HepG2 (cell line): Measurements from ENCODE around the gene RPL41. TPM values are rescaled to one million over a fixed set of nuclear protein-coding genes. Genes with fewer than 3 reads are reported as not detected.

Source experiments
- ATAC-seq: fragments of 200-7000 bp; cut with Tn5 transposase; 3 replicates; pipeline ENCODE4 v1.9.1; 2020; ENCODE audit warnings: mild to moderate bottlenecking, moderate library complexity
- BruUV-seq: library from RNA; stranded (reverse); fragments of 400-500 nt; replicated peaks from 2 replicates; lab custom pipeline; 2021; lab: Mats Ljungman, UMichigan
- CTCF ChIA-PET: fragments of 300-600 bp; formaldehyde crosslinking; extraction: SDS; loops from one replicate; lab custom pipeline; 2021; ENCODE audit warnings: low total read pairs, inconsistent platforms, low intra/inter-chr PET ratio; lab: Yijun Ruan, JAX
- POLR2A ChIA-PET: fragments of 350-600 bp; sonication (Branson Sonifier 250); formaldehyde crosslinking; loops from one replicate; lab custom pipeline; 2020; ENCODE audit warnings: antibody characterized with exemption, inconsistent platforms; lab: Yijun Ruan, JAX
- DNase-seq: peaks from one replicate; pipeline ENCODE4 v3.0.0-alpha.2; 2015; ENCODE audit warnings: low spot score
- FAIRE-seq: peaks from 3 replicates; lab custom pipeline; 2011; peaks lifted over from hg19 to GRCh38; lab: Jason Lieb, UNC
- H2AFZ ChIP-seq: one replicate; pipeline ENCODE4 v1.6.1; 2011; ENCODE audit warnings: low read length, inconsistent platforms
- H3K27ac ChIP-seq: fragments of 300-600 bp; 3 replicates; pipeline ENCODE4 v1.8.0; 2011; ENCODE audit warnings: mixed run types, mild to moderate bottlenecking, mixed read lengths, low read length, inconsistent platforms; ENCODE audit not compliant: insufficient read depth; ENCODE audit errors: extremely low read length
- H3K27me3 ChIP-seq, 2 experiments: fragments of 200-600 bp in 1 of 2; 2 replicates in 1 of 2; 3 replicates in 1 of 2; pipeline versions ENCODE4 v1.6.0 to v1.8.0; 2011; ENCODE audit warnings: low read length in 2 of 2, mild to moderate bottlenecking in 2 of 2, moderate library complexity in 2 of 2, inconsistent platforms in 1 of 2; ENCODE audit not compliant: insufficient read depth in 2 of 2, control insufficient read depth in 1 of 2
- H3K36me3 ChIP-seq, 2 experiments: fragments of 200-600 bp in 1 of 2; replicated peaks in 1 of 2; 2 replicates in 1 of 2; 3 replicates in 1 of 2; pipeline versions ENCODE4 v1.5.1 to v1.8.0; 2011; ENCODE audit warnings: low read length in 2 of 2, inconsistent platforms in 1 of 2; ENCODE audit not compliant: insufficient read depth in 2 of 2, control insufficient read depth in 1 of 2
- H3K4me1 ChIP-seq: 2 replicates; pipeline ENCODE4 v1.5.1; 2012; ENCODE audit warnings: low read length, inconsistent platforms; ENCODE audit not compliant: insufficient read depth
- H3K4me2 ChIP-seq: 2 replicates; pipeline ENCODE4 v1.6.0; 2011; ENCODE audit warnings: low read depth, low read length, inconsistent platforms
- H3K4me3 ChIP-seq, 3 experiments: fragments of 200-600 bp in 1 of 3; sonication (generic), shearing (Covaris generic) in 1 of 3; replicated peaks in 1 of 3; 2 replicates each; pipeline ENCODE4 v1.5.1; 2011 to 2016; ENCODE audit warnings: low read length in 3 of 3, inconsistent platforms in 2 of 3, low read depth in 2 of 3, mild to moderate bottlenecking in 2 of 3, control low read depth in 1 of 3, mixed read lengths in 1 of 3; ENCODE audit not compliant: insufficient read depth in 1 of 3
- H3K79me2 ChIP-seq: one replicate; pipeline ENCODE4 v1.6.1; 2011; ENCODE audit warnings: low read length, inconsistent platforms; ENCODE audit not compliant: insufficient read depth
- H3K9ac ChIP-seq: 2 replicates; pipeline ENCODE4 v1.6.0; 2011; ENCODE audit warnings: mild to moderate bottlenecking, low read depth, low read length, inconsistent platforms; ENCODE audit not compliant: insufficient read depth
- H3K9me3 ChIP-seq: 2 replicates; pipeline ENCODE4 v1.5.1; 2012; ENCODE audit warnings: mild to moderate bottlenecking, low read length
- H4K20me1 ChIP-seq: 2 replicates; pipeline ENCODE4 v1.6.0; 2011; ENCODE audit warnings: inconsistent platforms, mild to moderate bottlenecking, low read length, moderate library complexity; ENCODE audit not compliant: insufficient read depth
- AGO2 ChIP-seq: fragments of 200-400 bp; formaldehyde crosslinking; optimal IDR thresholded peaks from 2 replicates; pipeline ENCODE3; 2017; ENCODE audit warnings: mild to moderate bottlenecking, low read depth, low read length, moderate library complexity
- AKAP8 ChIP-seq: sonication (generic); formaldehyde crosslinking; IDR thresholded peaks from 2 replicates; pipeline ENCODE4 v1.5.1; 2020; ENCODE audit warnings: mild to moderate bottlenecking, missing genetic modification reagents
- ATF2 ChIP-seq: sonication (generic); formaldehyde crosslinking; IDR thresholded peaks from 2 replicates; pipeline ENCODE4 v1.4.0; 2020; ENCODE audit warnings: missing genetic modification reagents
- FOXM1 ChIP-seq: sonication (generic); formaldehyde crosslinking; IDR thresholded peaks from 2 replicates; pipeline ENCODE4 v1.5.0; 2020; ENCODE audit warnings: missing genetic modification reagents
- HHEX ChIP-seq: IDR thresholded peaks from 2 replicates; pipeline ENCODE4 v1.6.1; 2016; ENCODE audit warnings: control low read depth
- MATR3 ChIP-seq: sonication (generic); formaldehyde crosslinking; IDR thresholded peaks from 2 replicates; pipeline ENCODE4 v1.4.0; 2020; ENCODE audit warnings: missing genetic modification reagents
- MBNL3 ChIP-seq: fragments of 250-450 bp; sonication (Bioruptor Pico); conservative IDR thresholded peaks from 2 replicates; pipeline ENCODE4 v1.8.0; 2022; ENCODE audit warnings: mild to moderate bottlenecking, inconsistent platforms
- POLR2A ChIP-seq, 2 experiments: IDR thresholded peaks; 2 replicates each; pipeline ENCODE4 v1.6.1; 2011; ENCODE audit warnings: low read depth in 2 of 2, low read length in 2 of 2, mild to moderate bottlenecking in 1 of 2, moderate library complexity in 1 of 2; ENCODE audit not compliant: insufficient read depth in 1 of 2
- RBFOX2 ChIP-seq: fragments of 200-400 bp; formaldehyde crosslinking; IDR thresholded peaks from 2 replicates; pipeline ENCODE4 v1.6.1; 2017; ENCODE audit warnings: low read depth, mild to moderate bottlenecking, low read length
- TBL1XR1 ChIP-seq: fragments of 150-350 bp; IDR thresholded peaks from 2 replicates; pipeline ENCODE4 v1.6.1; 2014; ENCODE audit warnings: borderline replicate concordance, low read length; ENCODE audit not compliant: partially characterized antibody
- ZNF329 ChIP-seq: sonication (generic); formaldehyde crosslinking; IDR thresholded peaks from 2 replicates; pipeline ENCODE4 v1.9.0; 2021; ENCODE audit warnings: low read depth, mild to moderate bottlenecking, missing genetic modification reagents
- ZNF557 ChIP-seq: sonication (generic); formaldehyde crosslinking; IDR thresholded peaks from 2 replicates; pipeline ENCODE4 v1.4.0; 2020; ENCODE audit warnings: missing genetic modification reagents
- ZNF737 ChIP-seq: sonication (generic); formaldehyde crosslinking; IDR thresholded peaks from 2 replicates; pipeline ENCODE4 v1.5.0; 2020; ENCODE audit warnings: missing genetic modification reagents, mild to moderate bottlenecking, borderline replicate concordance
- ZSCAN22 ChIP-seq: sonication (generic); formaldehyde crosslinking; IDR thresholded peaks from 2 replicates; pipeline ENCODE4 v1.4.0; 2020; ENCODE audit warnings: mild to moderate bottlenecking, missing genetic modification reagents
- WGBS: methylation state at CpG from one replicate; pipeline ENCODE4 v1.1.6; 2017; ENCODE audit warnings: low lambda C conversion rate; 5-methylcytosine and 5-hydroxymethylcytosine counted together
- in situ Hi-C: cut with HindIII; loops from 2 replicates; pipeline ENCODE4 v1.10.0; 2017; ENCODE audit warnings: low pct_unique_long_range_greater_than_20kb; ENCODE audit not compliant: extremely low pct_ligation_motif_present
- intact Hi-C: fragments of 100-400 bp; cut with micrococcal nuclease; formaldehyde crosslinking; loops from one replicate; pipeline ENCODE4 v1.10.0; 2022; ENCODE audit not compliant: unreplicated experiment
- polyA plus RNA-seq, 8 experiments: library from polyadenylated mRNA; depleted of rRNA in 3 of 8; stranded (reverse) in 7 of 8; unstranded in 1 of 8; fragments of >200 nt; fragmentation: Illumina TruSeq in 4 of 8; extraction: Trizol in 4 of 8; gene quantifications; 2 replicates each; pipeline versions ENCODE4 v1.2.1 to v1.2.3, GENCODE V29; 2011 to 2016; ENCODE audit warnings: low read depth in 4 of 8, missing spikeins in 1 of 8, mixed read lengths in 1 of 8; ENCODE audit not compliant: insufficient read depth in 1 of 8
- total RNA-seq, 5 experiments: library from RNA; depleted of rRNA; stranded (reverse); fragments of >200 nt; fragmentation: Illumina TruSeq; extraction: Trizol; gene quantifications; 2 replicates each; pipeline ENCODE4 v1.2.3, GENCODE V29; 2016; ENCODE audit warnings: low read depth in 1 of 5
- TF ChIP-seq, protein P1 (sequence below): sonication (generic); formaldehyde crosslinking; IDR thresholded peaks from 2 replicates; pipeline ENCODE4 v1.8.0; 2022; ENCODE audit warnings: mild to moderate bottlenecking, missing genetic modification reagents

Gene RPL41
- total and polyA plus RNA-seq, 2 of the 13 experiments (the other 11 are each of a cell fraction or from before 2014, with no cell fraction given), result 4,012 to 7,670 TPM

- H3K36me3 ChIP-seq, result peaks cover 33 to 65% of the 10 kb centered on the region in 2 experiments
- ChIA-PET POLR2A (interaction anchor here (1.1 to 3.3 kb wide), 4 partner anchors 12 to 45 kb away, joined by 5 to 20 read pairs (median 8); partner anchors contain the start of genes SMARCC2 and ZC3H10), CTCF (no interaction called here)
- peaks cover 28% of the 10 kb centered on the region for H4K20me1 ChIP-seq
- H3K4me3 ChIP-seq, result no peak overlapping the region
- intact Hi-C loops (no loop called here), in situ Hi-C loops (no loop called here)
- no peak overlapping the region for H3K27ac ChIP-seq
- BruUV-seq, result no TSS peak
- H3K4me2 ChIP-seq, result no peak overlapping the region
- H3K79me2 ChIP-seq, result peaks cover 19% of the 10 kb centered on the region
- no peaks in the 10 kb centered on the region for H3K9me3 ChIP-seq
- no peak for FAIRE-seq
- no peak; the same call in 2 of the 3 replicates for ATAC-seq
- H3K27me3 ChIP-seq, result no peaks in the 10 kb centered on the region; a peak in 1 of 5 replicates
- no peak for DNase-seq
- H3K9ac ChIP-seq, result no peak overlapping the region
- TF ChIP-seq TBL1XR1 (no peak), POLR2A (IDR thresholded peaks at IDR 0.05; ENCODE audit: insufficient read depth in 1 of 2, low read depth in 2 of 2, low read length in 2 of 2) (peak in 1 of 2 experiments; percentile 61; a peak in 1 of 4 replicates), ATF2 (CRISPR knock-in tag) (no peak)
- 97% methylated on average over 11 of the region's 11 CpGs for WGBS
- no peak overlapping the region for H2AFZ ChIP-seq
- H3K4me1 ChIP-seq, result peaks cover 28% of the 10 kb centered on the region
Observed at GRCh38 chr12:56163533-56164344, 47.3 kb downstream of the RPL41 start.

GRCh38 chr12:56164345-56164729 is 47.9 kb downstream of the RPL41 start:
- Histone ChIP-seq H3K4me3 (no peak overlapping the region), H2AFZ (no peak overlapping the region), H3K9me3 (no peaks in the 10 kb centered on the region), H4K20me1 (peaks cover 24% of the 10 kb centered on the region), H3K4me1 (peaks cover 25% of the 10 kb centered on the region), H3K79me2 (peaks cover 13% of the 10 kb centered on the region), H3K27me3 (no peaks in the 10 kb centered on the region), H3K4me2 (no peak overlapping the region), H3K27ac (no peak overlapping the region), H3K9ac (no peak overlapping the region), H3K36me3 (peaks cover 33 to 69% of the 10 kb centered on the region in 2 experiments)
- in situ Hi-C loops, result no loop called here
- peak; percentile 5; the same call in 2 of the 3 replicates for ATAC-seq
- WGBS, result 97% methylated on average over 17 of the region's 17 CpGs
- FAIRE-seq, result no peak
- POLR2A ChIA-PET, result interaction anchor here (2.2 kb wide), 1 partner anchor 46 kb away, joined by 7 read pairs; the partner anchor contains the start of gene ZC3H10
- CTCF ChIA-PET, result no interaction called here
- intact Hi-C loops, result no loop called here
- no TSS peak for BruUV-seq
- DNase-seq, result no peak
- TF ChIP-seq MBNL3 (CRISPR knock-in tag) (no peak), ZNF329 (CRISPR knock-in tag) (no peak), MATR3 (CRISPR knock-in tag) (no peak), HHEX (CRISPR knock-in tag) (no peak), AGO2 (peak; percentile 86), RBFOX2 (peak; percentile 62), ZSCAN22 (CRISPR knock-in tag) (no peak), AKAP8 (CRISPR knock-in tag) (no peak), ZNF557 (CRISPR knock-in tag) (no peak), FOXM1 (CRISPR knock-in tag) (no peak), ZNF737 (CRISPR knock-in tag) (no peak)
- TF ChIP-seq, protein P1, sequence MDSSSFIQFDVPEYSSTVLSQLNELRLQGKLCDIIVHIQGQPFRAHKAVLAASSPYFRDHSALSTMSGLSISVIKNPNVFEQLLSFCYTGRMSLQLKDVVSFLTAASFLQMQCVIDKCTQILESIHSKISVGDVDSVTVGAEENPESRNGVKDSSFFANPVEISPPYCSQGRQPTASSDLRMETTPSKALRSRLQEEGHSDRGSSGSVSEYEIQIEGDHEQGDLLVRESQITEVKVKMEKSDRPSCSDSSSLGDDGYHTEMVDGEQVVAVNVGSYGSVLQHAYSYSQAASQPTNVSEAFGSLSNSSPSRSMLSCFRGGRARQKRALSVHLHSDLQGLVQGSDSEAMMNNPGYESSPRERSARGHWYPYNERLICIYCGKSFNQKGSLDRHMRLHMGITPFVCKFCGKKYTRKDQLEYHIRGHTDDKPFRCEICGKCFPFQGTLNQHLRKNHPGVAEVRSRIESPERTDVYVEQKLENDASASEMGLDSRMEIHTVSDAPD, result no peak
